Lung (tissue), 12 donors: Measurements from ENCODE around the gene ATP13A5. TPM values are rescaled to one million over a fixed set of nuclear protein-coding genes. Genes with fewer than 3 reads are reported as not detected.

Experiments used
- ATAC-seq: fragments of 200-7000 bp; cut with Tn5 transposase; one replicate; pipeline ENCODE4 v1.9.1; 2020; ENCODE audit warnings: moderate number of reproducible peaks; ENCODE audit not compliant: insufficient read depth, low FRiP score
- DNase-seq, 3 donors: peaks; one replicate each; pipeline ENCODE4 v3.0.0-alpha.2; 2013 to 2017
- H3K27ac ChIP-seq, 2 donors: one replicate each; pipeline ENCODE4 v1.5.1; 2013; ENCODE audit warnings: mild to moderate bottlenecking in 2 of 2, moderate library complexity in 2 of 2, control low read depth in 1 of 2, inconsistent platforms in 1 of 2, low read depth in 1 of 2, low read length in 1 of 2
- H3K27me3 ChIP-seq, 3 donors: one replicate each; pipeline ENCODE4 v1.5.1; 2013; ENCODE audit warnings: low read length in 2 of 3; ENCODE audit not compliant: control insufficient read depth in 3 of 3, insufficient read depth in 3 of 3
- H3K36me3 ChIP-seq, 4 donors: one replicate each; pipeline ENCODE4 v1.5.1; 2013; ENCODE audit warnings: low read length in 4 of 4, mild to moderate bottlenecking in 1 of 4, moderate library complexity in 1 of 4; ENCODE audit not compliant: control insufficient read depth in 4 of 4, insufficient read depth in 4 of 4
- H3K4me1 ChIP-seq, 5 donors: one replicate each; pipeline ENCODE4 v1.5.1; 2013; ENCODE audit warnings: low read length in 5 of 5, mild to moderate bottlenecking in 2 of 5, moderate library complexity in 1 of 5; ENCODE audit not compliant: control insufficient read depth in 5 of 5, insufficient read depth in 5 of 5
- H3K4me3 ChIP-seq: one replicate; pipeline ENCODE4 v1.5.1; 2013; ENCODE audit warnings: mild to moderate bottlenecking, control low read depth, moderate library complexity
- H3K9ac ChIP-seq, 2 donors: one replicate each; pipeline ENCODE4 v1.5.1; 2013; ENCODE audit warnings: low read length in 2 of 2, control low read depth in 1 of 2; ENCODE audit not compliant: insufficient read depth in 1 of 2
- H3K9me3 ChIP-seq, 4 donors: one replicate each; pipeline ENCODE4 v1.5.1; 2013; ENCODE audit warnings: low read length in 3 of 4, mild to moderate bottlenecking in 1 of 4, moderate library complexity in 1 of 4; ENCODE audit not compliant: control insufficient read depth in 4 of 4, insufficient read depth in 3 of 4
- CTCF ChIP-seq: IDR thresholded peaks from 2 replicates; pipeline ENCODE4 v1.5.1; 2012; ENCODE audit warnings: mild to moderate bottlenecking; ENCODE audit errors: control extremely low read depth, extremely low read depth
- WGBS, 2 donors: extraction: QIAGEN DNeasy Blood & Tissue Kit; methylation state at CpG; one replicate each; pipeline ENCODE4 v1.1.7; 2013; 5-methylcytosine and 5-hydroxymethylcytosine counted together
- polyA plus RNA-seq, 2 donors: library from polyadenylated mRNA; stranded (reverse); fragments of 200-250 nt; gene quantifications; one replicate each; pipeline ENCODE4 v1.2.1, GENCODE V29; 2013
- total RNA-seq, 2 donors: library from RNA; depleted of rRNA in 1 of 2; stranded (reverse); fragments of >200 nt in 1 of 2; gene quantifications; one replicate each; pipeline ENCODE4 v1.2.1, GENCODE V29; 2014 to 2021
- donor health status: control.
- donor health status: control.
- donor health status: Bipolar disorder and iron deficiency.
- donor health status: healthy.
- donor health status: DM: yes; HTN: yes; CAD: no.

ATP13A5 gene
- total and polyA plus RNA-seq, 4 donors, result 0.34 to 1.2 (median 1.1) TPM

- Histone ChIP-seq H3K27me3 (no peaks in the 10 kb centered on the region), H3K9me3 (no peaks in the 10 kb centered on the region), H3K36me3 (no peaks in the 10 kb centered on the region), H3K27ac (no peak overlapping the region), H3K4me3 (no peak overlapping the region), H3K9ac (no peak overlapping the region), H3K4me1 (no peaks in the 10 kb centered on the region)
- no peak for DNase-seq
- TF ChIP-seq CTCF, result no peak
- ATAC-seq, result no peak
- WGBS, 2 donors, result 49 to 75% methylated on average over 3 of the region's 3 CpGs
Observed at GRCh38 chr3:193270451-193270850, 108.1 kb downstream of the ATP13A5 start.

GRCh38 chr3:193269343-193270028 is 109.1 kb downstream of the ATP13A5 start:
- Histone ChIP-seq H3K9ac (no peak overlapping the region), H3K4me1 (no peaks in the 10 kb centered on the region), H3K27me3 (no peaks in the 10 kb centered on the region), H3K9me3 (no peaks in the 10 kb centered on the region), H3K4me3 (no peak overlapping the region), H3K27ac (no peak overlapping the region), H3K36me3 (no peaks in the 10 kb centered on the region)
- 63 to 78% methylated on average over 3 of the region's 3 CpGs for WGBS, 2 donors
- TF ChIP-seq CTCF, result no peak
- DNase-seq, result no peak
- ATAC-seq, result no peak

- no peak for TF ChIP-seq CTCF
- Histone ChIP-seq H3K27ac (no peak overlapping the region), H3K9ac (no peak overlapping the region), H3K4me1 (no peaks in the 10 kb centered on the region), H3K27me3 (no peaks in the 10 kb centered on the region), H3K36me3 (no peaks in the 10 kb centered on the region), H3K4me3 (no peak overlapping the region), H3K9me3 (no peaks in the 10 kb centered on the region)
- ATAC-seq, result no peak
- 87 to 91% methylated on average over 5 of the region's 5 CpGs for WGBS, 2 donors
- DNase-seq, result no peak
Observed at GRCh38 chr3:193262707-193263106, 115.8 kb downstream of the ATP13A5 start.

- Histone ChIP-seq H3K9ac (no peak overlapping the region), H3K9me3 (no peaks in the 10 kb centered on the region), H3K27me3 (no peaks in the 10 kb centered on the region), H3K4me3 (no peak overlapping the region), H3K27ac (no peak overlapping the region), H3K36me3 (no peaks in the 10 kb centered on the region), H3K4me1 (no peaks in the 10 kb centered on the region)
- WGBS, 2 donors, result 98 to 100% methylated on average over 1 of the region's 1 CpG
- no peak for TF ChIP-seq CTCF
- ATAC-seq, result no peak
- DNase-seq, result no peak
Observed at GRCh38 chr3:193261970-193262369, 116.6 kb downstream of the ATP13A5 start.
